ENCODE results near the gene TEX26. TPM values are rescaled to one million over a fixed set of nuclear protein-coding genes. Genes with fewer than 3 reads are reported as not detected.
"Not testable (repeated sequence)": the region's sequence is repeated elsewhere in the genome, so short reads cannot be mapped to it uniquely, and the experiment has no call there.

The TEX26 gene
- total RNA-seq, 1 experiment from 2014 or later: not detected

- DNase-seq (ENCODE audit: low spot score): no peak
Measured at GRCh38 chr13:30918662-30919405, 13.6 kb upstream of the TEX26 start.

DNA sequence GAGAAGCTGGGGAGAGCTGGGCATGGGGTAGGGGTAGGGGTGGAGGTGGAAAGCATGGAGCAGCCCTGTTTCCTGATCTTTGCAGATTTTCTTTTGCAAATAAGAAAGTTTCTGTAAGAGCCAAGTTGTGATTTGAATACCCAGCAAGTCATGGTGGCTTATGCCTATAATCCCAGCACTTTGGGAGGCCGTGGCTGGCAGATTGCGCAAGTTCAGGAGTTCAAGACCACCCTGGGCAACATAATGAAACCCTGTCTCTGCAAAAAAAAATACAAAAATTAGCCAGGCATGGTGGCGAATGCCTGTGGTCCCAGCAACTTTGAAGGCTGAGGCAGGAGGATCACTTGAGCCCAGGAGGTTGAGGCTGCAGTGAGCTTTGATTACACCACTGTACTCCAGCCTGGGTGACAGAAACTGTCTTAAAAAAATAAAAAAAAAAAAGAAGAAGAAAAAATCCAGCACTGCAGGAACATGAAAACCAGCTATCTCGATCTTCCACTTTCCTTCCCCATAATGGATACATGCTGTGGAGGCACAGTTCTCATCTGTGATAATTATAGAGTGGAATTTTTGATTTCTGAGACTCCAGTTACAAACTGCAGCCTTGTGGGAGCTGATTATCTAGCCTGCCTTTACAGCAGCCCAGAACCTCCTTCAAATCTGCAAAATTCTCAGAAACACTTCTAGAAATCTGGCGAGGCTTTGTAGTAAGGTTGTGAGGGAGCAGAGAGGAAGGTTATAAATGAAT, 12.1 kb upstream of the TEX26 start:
- DNase-seq (ENCODE audit: low spot score): no peak

- no peak for DNase-seq (ENCODE audit: low spot score)
Measured at GRCh38 chr13:30923418-30923817, 9.0 kb upstream of the TEX26 start.

- no peak for DNase-seq (ENCODE audit: low spot score)
Measured at GRCh38 chr13:30924721-30925120, 7.7 kb upstream of the TEX26 start.

- DNase-seq (ENCODE audit: low spot score): no peak
Measured at GRCh38 chr13:30925429-30925828, 7.0 kb upstream of the TEX26 start.

- no peak for DNase-seq (ENCODE audit: low spot score)
Measured at GRCh38 chr13:30926781-30927180, 5.7 kb upstream of the TEX26 start.

- DNase-seq (ENCODE audit: low spot score): not testable (repeated sequence)
Measured at GRCh38 chr13:30927188-30927587, 5.3 kb upstream of the TEX26 start.

GRCh38 chr13:30927595-30927994, 4.9 kb upstream of the TEX26 start:
- no peak for DNase-seq (ENCODE audit: low spot score)

GRCh38 chr13:30928978-30929377, 3.5 kb upstream of the TEX26 start:
- DNase-seq (ENCODE audit: low spot score): no peak

- DNase-seq (ENCODE audit: low spot score): no peak
Measured at GRCh38 chr13:30933354-30933670, 856 bp downstream of the TEX26 start.

DNA sequence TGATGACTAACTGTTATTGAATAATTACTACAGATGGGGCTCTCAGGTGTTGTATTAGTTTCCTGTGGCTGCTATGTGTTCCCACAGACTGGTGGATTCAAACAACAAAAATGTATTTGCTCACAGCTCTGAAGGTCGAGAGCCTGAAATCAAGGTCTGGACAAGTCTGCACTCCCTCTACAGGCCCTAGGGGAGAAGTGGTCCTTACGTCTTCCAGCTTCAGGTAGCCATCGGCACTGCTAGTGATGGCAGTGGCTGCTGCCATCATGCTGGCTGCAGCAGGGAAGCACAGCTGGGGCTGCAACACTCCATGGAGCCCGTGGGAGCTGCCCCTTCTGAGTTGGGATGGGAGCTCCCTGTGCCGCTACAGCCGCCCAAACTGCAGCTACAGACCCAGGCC, 1.9 kb downstream of the TEX26 start:
- DNase-seq (ENCODE audit: low spot score): peak; percentile 68

DNA sequence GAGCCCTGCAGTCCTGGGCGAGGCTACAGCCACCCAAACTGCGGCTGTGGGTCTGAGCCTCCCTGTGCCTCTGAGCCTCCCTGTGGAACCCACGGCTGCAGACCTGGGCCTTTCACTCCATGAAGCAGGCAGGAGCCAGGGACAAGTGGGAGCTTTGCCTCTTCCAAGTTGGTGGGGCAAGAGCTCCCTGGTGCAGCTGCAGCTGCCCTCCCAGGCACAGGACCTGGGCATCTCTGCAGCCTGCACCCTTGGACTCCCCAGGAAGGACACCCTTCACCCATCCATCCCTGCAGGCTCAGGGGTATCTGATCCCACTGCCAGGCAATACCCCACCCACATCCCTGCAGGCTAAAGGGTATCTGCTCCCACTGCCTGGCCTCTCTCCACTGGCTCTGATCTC, 2.3 kb downstream of the TEX26 start:
- no peak for DNase-seq (ENCODE audit: low spot score)

- DNase-seq (ENCODE audit: low spot score): no peak
Measured at GRCh38 chr13:30936971-30937370, 4.5 kb downstream of the TEX26 start.

GRCh38 chr13:30943881-30944280, 11.4 kb downstream of the TEX26 start:
- no peak for DNase-seq (ENCODE audit: low spot score)

GRCh38 chr13:30957258-30957943, 24.9 kb downstream of the TEX26 start:
- DNase-seq (ENCODE audit: low spot score): no peak

GRCh38 chr13:30959678-30960077, 27.2 kb downstream of the TEX26 start:
- no peak for DNase-seq (ENCODE audit: low spot score)

GRCh38 chr13:30963791-30964190, 31.3 kb downstream of the TEX26 start:
- peak; percentile 51 for DNase-seq (ENCODE audit: low spot score)

DNA sequence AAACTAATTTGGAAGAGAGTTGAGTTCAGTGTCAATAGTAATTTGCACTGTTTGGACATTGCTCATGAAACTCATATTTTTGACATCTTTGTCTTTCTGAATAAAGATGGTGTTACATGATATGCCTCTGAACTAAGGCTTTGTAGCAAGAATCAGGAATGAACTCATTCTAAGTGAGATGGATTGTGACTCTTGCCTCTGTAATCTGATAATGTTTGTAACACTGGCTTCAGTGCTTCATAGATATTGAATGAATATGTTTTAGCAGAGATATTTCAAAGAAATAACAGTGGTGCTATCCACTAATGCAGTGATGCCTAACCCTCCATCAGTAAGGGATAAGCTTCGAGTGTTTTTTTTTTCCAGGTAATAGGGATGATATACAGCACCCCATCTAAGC, 32.9 kb downstream of the TEX26 start:
- DNase-seq (ENCODE audit: low spot score): no peak

GRCh38 chr13:30966101-30966500, 33.6 kb downstream of the TEX26 start:
- DNase-seq (ENCODE audit: low spot score): no peak

DNA sequence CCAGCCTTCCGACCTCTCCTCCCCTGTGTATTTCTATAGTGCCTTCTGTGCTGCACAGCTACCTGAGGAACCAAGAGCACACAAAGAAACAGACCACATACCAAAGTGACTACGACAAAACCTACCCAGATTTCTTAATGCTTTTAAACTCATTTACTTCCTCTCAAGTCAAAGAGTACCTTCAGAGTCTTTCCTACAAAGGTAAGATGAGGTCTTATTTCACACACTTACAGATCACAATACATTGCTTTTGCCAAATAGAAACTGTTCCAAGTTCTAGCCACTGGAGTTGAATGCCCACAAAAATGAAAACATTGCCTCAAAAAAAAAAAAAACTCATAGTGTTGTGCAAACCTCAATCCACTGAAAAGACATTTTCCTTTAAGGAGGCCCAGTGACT, 36.4 kb downstream of the TEX26 start:
- no peak for DNase-seq (ENCODE audit: low spot score)

GRCh38 chr13:30971575-30971974, 39.1 kb downstream of the TEX26 start:
- DNase-seq (ENCODE audit: low spot score): no peak

- peak; percentile 71 for DNase-seq (ENCODE audit: low spot score)
Measured at GRCh38 chr13:30972888-30973377, 40.5 kb downstream of the TEX26 start.

DNA sequence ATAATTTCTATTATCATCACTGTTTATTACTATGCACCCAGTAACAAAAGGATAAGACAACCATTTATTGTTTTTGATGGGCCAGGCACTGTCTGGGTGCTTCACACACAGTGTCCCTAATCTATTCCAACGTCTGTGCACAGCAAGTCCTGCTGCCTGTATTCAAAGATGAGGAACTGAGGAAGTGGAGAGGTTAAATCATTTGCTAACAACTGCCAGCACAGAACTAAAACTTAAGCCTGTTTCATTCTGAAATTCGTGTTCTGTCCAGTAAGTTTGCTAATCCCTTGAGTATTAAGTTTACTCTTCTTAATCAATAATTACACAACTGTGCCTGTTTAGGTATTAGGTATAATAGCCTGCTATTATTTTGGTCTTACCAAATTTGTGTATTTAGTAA, 41.9 kb downstream of the TEX26 start:
- DNase-seq (ENCODE audit: low spot score): no peak

Data from HT-29 (cell line).